ENCODE data around the gene GRIP2.
A peak's percentile ranks its signal among the peaks of the same experiment; 100 is the strongest.

- TF ChIP-seq, protein P1, sequence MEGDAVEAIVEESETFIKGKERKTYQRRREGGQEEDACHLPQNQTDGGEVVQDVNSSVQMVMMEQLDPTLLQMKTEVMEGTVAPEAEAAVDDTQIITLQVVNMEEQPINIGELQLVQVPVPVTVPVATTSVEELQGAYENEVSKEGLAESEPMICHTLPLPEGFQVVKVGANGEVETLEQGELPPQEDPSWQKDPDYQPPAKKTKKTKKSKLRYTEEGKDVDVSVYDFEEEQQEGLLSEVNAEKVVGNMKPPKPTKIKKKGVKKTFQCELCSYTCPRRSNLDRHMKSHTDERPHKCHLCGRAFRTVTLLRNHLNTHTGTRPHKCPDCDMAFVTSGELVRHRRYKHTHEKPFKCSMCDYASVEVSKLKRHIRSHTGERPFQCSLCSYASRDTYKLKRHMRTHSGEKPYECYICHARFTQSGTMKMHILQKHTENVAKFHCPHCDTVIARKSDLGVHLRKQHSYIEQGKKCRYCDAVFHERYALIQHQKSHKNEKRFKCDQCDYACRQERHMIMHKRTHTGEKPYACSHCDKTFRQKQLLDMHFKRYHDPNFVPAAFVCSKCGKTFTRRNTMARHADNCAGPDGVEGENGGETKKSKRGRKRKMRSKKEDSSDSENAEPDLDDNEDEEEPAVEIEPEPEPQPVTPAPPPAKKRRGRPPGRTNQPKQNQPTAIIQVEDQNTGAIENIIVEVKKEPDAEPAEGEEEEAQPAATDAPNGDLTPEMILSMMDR (IDR thresholded peaks at IDR 0.05; ENCODE audit: insufficient read depth, low read length, poor library complexity, severe bottlenecking): peak; percentile 43
- TF ChIP-seq EZH2phosphoT487 (conservative IDR thresholded peaks at IDR 0.05; ENCODE audit: low read length): no peak
These were observed 78.3 kb downstream of the GRIP2 start for GRCh38 chr3:14461748-14462324.

All from SU-DHL-6 (cell line).